HG03520 (cell line): ENCODE data around the gene TROAP.
A peak's percentile ranks its signal among the peaks of the same experiment; 100 is the strongest.
"Not testable (repeated sequence)": the region's sequence is repeated elsewhere in the genome, so short reads cannot be mapped to it uniquely, and the experiment has no call there.

Experiments used
- ATAC-seq: cut with Tn5 transposase; IDR thresholded peaks from one replicate; pipeline ENCODE4 v1.9.1; 2021; ENCODE audit warnings: mild to moderate bottlenecking, moderate library complexity; ENCODE audit not compliant: unreplicated experiment

The TROAP gene

DNA sequence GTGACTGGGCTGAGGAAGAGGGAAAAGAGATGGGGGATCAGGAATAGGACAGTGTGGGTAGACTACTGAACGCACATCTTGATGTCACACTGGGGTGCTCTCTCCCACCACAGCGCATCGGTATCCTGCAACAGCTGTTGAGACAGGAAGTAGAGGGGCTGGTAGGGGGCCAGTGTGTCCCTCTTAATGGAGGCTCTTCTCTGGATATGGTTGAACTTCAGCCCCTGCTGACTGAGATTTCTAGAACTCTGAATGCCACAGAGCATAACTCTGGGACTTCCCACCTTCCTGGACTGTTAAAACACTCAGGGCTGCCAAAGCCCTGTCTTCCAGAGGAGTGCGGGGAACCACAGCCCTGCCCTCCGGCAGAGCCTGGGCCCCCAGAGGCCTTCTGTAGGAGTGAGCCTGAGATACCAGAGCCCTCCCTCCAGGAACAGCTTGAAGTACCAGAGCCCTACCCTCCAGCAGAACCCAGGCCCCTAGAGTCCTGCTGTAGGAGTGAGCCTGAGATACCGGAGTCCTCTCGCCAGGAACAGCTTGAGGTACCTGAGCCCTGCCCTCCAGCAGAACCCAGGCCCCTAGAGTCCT lies 7.1 kb downstream of the TROAP start:
- no peak for ATAC-seq

DNA sequence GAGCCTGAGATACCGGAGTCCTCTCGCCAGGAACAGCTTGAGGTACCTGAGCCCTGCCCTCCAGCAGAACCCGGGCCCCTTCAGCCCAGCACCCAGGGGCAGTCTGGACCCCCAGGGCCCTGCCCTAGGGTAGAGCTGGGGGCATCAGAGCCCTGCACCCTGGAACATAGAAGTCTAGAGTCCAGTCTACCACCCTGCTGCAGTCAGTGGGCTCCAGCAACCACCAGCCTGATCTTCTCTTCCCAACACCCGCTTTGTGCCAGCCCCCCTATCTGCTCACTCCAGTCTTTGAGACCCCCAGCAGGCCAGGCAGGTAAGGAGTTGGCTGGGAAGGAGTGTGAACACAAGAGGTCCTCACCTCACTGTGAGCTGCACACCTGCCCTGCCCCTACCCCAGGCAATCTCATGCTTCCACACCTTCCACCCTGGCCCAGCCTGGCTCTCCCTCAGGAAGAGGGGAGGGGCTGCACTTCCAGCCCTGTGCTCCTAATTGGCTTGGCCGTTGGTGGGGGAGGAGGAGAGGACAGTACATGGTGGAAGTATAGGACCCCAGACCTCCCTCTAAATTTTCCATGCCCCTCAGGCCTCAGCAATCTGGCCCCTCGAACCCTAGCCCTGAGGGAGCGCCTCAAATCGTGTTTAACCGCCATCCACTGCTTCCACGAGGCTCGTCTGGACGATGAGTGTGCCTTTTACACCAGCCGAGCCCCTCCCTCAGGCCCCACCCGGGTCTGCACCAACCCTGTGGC lies 7.8 kb downstream of the TROAP start:
- no peak for ATAC-seq

DNA sequence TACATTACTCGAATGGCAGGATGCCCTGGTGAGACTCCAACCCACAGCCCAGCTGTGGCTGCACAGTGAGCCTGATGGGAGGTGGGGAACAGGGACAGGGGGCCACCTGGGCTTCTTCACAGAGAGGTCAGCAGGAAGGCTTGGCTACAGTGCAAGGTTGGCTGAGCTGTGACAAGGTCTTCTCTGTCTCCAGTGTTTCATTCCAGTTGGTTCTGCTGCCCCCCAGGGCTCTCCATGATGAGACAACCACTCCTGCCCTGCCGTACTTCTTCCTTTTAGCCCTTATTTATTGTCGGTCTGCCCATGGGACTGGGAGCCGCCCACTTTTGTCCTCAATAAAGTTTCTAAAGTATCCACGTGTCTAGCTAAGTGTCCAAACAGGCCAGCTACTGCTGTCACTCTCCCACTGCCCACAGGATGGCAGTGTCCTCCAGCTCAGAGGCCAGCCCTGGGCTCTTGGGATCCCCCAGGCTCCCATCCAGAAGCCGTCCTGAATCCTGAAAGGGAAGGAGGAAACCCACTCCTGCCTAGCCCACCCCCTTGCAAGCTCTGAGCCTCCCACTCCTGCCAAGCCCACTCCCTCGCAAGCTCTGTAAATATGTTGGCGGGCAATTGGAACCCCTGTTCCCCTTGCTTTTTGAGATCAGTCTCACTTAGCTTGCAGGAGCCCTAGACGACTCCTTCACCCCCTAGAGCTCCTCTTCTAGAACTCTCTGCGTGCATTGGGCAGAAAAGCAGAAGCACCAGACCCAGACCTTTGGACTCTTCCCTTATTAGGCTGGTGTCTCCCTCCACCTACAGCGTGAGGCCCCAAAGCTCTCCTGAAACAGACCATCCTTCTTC lies 8.5 kb downstream of the TROAP start:
- ATAC-seq: no peak

DNA sequence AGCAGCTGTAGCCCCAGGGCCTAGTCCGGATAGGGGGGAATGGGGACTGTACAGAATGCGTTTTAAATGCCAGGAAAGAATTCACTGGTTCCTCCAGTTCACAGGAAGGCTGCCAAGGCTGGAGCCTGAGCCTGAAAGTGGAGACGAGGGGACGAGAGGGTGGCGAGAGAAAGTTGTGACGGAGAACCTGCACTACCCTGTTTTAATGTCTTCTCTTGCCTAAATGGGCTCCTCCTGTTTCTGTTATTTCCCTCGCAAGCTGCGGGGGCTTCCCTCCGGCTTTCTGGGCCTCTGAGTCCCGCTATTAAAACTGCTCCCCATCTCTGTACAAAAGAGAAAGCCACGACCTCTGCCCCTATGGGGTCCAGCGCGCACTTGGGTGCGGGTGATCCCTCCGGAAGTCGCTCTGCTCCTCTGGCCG lies 9.4 kb downstream of the TROAP start:
- no peak for ATAC-seq

DNA sequence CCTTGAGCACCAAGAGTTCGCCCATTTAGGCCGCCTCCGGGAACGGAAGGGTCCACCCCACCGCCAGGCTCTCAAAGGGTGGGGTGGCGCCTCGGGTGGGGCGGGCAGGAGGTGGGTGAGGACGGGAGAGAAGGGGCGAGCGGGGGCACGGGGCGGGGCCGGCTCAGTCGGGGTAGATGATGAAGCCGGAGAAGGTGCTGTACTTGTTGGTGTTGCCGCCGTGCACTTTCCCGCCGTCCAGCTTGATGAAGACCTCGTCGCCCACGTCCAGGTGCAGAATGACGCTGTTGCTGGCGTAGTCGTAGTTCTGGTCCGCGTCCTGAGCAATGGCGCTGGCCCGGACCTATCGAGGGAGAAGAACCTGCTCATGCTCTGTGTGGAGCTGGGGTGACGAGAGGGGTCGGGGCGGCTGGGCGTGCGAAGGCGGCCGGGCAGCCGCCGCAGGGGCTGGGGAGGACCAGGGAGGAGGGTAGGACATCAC lies 9.9 kb downstream of the TROAP start:
- ATAC-seq: no peak

DNA sequence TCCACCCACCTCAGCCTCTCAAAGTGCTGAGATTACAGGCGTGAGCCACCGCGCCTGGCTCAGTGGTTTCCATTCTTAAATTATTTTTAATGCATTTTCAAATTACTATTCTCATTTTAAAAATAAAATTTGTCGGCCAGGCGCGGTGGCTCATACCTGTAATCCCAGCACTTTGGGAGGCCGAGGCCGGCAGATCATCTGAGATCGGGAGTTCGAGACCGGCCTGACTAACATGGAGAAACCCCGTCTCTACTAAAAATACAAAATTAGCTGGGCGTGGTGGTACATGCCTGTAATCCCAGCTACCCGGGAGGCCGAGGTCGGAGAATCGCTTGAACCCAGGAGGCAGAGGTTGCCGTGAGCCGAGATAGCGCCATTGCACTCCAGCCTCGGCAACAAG lies 10.7 kb downstream of the TROAP start:
- not testable (repeated sequence) for ATAC-seq

DNA sequence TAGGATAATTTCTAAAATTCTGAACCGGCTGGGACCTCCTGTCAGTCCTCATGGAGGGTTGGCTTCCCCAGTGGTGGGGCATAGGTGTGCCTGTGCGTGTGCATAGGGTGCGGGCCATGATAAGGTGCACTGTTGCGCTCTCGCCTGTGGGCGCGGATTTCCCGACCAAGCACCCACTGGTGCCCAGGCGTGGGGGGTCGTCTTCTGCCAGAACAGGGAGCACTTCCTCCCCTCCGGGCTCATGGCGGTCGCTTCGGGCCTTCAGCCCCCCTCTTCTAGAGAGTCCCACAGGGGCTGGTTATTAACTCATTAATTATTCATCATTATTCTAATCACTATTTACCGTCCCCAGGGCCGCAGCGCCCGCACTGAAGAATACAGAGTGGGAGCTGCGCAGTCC lies 11.2 kb downstream of the TROAP start:
- no peak for ATAC-seq

DNA sequence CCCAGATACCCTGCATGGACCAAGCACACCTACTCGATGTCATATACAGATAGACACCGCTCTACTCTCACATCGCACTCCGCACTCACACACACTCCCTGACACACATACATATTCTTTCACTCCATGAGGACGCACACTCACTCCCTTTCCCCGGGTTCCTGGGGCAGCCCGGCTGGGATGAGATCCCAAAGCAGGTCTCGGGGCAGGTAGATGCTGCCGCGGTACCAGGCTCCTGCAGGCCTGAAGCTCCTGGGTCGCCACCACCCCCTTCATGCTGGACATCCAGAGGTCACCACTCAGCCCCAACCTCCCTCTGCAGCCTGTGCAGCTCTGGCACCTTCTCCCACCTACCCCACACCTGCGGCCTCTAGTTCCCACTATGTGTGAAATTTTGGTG lies 11.6 kb downstream of the TROAP start:
- ATAC-seq: no peak

DNA sequence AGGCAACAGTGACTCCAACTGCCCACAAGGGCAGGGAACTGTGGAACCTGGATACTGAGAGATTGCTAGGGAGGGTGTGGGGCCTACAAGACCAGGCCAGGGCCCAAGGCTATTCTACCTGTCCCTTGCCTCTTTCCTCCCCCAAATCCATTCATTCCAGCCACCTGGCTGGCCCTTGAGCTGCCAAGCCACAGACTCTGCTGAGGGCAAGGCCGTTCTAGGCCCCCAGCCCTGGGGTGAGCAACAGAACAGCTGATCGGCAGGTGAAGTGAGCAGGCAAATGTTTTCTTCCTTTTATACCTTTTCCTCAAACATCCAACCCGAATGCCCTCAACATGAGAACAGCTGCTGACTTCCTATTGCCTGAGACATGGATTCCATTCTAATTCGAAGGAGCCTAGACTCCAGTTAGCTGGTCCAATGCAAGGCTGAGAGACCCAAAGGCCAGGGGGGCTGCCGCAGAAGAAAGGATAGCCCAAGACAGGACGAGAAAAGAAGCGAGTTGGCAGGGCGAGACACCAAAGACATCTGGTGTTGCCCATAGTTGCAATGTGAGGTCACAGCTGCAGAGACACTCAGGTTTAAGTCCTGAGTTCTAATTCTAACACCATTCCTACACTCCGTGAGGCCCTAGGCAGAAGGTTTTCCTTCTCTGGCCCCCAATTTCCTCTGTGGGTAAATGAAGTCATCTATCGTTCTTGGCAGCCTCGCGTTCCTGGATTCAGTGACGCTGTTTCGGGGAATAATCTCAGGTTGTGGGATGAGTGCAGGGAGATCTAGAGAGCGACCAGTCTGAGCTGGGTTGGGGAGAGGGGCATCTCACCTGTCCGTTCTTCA lies 12.3 kb downstream of the TROAP start:
- ATAC-seq: no peak

DNA sequence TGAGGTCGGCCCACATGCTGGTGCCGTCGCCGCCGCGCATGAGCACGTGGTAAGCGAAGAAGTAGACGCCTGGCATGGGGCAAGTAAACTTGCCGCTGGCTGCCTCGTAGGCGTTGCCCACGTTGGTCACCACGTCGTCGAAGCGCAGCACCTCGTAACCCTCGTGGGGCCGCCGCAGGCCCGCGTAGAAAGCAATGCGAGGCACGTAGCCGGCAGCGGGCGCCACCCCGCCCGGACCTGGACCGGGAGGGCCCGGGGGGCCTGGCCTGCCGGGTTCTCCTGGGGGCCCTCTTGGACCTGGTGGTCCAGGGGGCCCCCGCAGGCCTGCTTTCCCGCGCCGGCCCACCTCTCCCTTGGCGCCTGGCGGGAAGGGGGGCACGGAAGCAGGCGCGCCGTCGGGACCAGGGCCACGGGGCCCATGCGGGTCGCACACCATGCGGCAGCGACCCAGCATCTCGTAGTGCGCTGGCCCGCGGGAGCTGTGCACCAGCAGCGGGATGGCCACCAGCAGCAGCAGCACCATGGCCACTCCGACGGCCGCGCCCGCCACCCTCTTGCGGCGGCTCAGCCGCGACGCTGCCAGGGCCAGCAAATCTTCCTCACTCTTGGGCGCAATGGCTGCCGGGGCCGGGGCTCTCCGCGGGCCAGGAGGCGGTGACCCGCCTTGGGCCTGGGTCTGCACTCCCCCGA lies 13.0 kb downstream of the TROAP start:
- ATAC-seq: no peak

DNA sequence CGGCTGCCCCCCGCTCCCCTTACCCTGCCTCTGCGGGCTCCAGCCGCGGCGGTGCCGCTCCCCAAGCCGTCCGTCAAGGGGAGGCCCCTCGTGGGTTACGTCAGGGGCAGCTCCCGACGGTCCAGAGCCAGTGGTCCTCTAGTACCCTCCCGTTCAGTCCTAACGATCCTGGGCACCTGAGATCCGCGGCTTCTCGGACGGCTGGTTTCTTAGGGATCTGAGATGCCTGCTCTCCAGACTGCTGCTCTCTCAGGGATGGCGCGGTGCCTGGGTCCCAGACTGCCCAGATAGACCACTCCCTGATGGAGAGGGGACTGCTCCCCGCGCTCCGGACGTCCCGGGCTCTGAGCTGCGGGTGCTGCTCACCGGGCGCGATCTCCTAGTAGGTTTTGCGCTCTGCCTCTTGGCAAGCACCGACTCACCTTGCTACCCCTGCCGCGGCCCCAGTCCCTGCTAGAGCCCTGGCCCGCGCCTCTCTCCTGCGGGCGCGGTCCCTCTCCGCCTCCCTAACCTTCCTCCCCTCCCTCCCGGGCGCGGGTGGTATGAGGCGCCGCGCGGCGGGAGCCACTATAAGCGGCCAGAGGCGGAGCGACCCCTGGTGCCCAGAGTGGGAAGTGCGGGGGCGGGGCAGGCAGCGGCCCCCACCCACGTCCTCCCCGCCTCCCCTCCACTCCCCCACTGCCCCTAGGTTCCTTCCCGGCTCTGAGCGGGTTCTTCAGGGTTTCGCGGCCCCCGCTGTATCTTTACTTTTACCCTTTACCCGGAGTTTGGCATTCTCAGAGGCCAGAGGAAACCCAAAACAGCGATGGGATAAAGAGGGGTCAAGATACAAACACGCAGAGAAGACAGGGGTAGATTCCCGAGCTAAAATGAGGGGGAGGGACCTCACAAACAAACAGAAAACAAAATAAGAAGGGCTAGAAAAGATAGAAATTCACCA lies 13.9 kb downstream of the TROAP start, which contains the start of gene C1QL4:
Gene C1QL4, minus strand, starts transcription at position 544 of the 940 bp plus-strand sequence. CDS start 711 bp downstream, outside the sequence.
- peak; percentile 73 for ATAC-seq

DNA sequence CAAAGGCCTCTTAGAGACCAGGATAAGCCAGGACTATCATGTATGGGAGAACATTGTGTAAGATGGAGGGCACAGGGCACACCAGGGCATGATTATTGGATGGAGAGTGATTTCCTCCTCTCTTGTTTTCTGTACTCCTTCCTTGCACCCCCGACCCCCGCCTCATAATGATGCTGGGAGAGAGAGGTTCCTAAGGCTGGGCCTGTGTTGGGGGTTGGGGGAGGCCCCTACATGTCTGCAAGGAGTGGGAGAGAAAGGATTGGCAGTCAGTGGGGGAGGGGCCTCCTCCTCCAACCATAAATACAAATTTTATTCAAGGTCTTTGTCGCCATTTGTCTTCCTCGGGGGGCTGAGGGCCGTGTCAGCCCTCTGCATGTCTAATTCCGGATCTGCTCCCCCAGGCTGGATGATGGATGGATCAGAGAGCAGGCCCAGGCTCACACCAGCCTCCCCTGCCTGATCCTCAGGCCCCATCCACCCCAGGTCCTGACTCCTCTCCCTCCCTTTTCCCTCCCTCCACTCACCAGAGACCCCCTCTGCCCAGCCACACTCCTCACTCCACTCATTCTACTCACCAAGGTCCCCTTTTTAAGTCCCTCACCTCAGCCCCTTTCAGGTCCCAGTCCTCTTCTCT lies 15.9 kb downstream of the TROAP start:
- ATAC-seq: no peak

DNA sequence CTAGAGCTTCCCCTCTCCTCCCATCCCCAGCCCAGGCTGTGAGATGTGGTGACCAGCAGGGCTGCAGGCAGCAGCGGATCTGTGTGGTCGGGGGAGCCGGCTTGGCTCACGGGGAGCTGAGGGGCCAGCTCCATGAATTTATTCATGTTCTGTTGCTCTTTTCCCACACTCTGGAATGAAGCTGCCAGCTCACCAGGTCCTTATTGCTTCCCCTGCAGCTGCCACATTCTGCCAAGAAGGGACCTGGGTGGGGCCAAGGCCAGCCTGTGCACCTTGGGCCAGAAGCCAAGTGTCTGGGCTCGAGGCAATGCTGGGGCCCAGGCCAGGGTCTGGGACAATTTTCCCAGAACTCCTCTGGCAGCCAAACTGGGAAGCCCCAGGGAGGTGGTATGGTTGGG lies 16.4 kb downstream of the TROAP start:
- no peak for ATAC-seq

DNA sequence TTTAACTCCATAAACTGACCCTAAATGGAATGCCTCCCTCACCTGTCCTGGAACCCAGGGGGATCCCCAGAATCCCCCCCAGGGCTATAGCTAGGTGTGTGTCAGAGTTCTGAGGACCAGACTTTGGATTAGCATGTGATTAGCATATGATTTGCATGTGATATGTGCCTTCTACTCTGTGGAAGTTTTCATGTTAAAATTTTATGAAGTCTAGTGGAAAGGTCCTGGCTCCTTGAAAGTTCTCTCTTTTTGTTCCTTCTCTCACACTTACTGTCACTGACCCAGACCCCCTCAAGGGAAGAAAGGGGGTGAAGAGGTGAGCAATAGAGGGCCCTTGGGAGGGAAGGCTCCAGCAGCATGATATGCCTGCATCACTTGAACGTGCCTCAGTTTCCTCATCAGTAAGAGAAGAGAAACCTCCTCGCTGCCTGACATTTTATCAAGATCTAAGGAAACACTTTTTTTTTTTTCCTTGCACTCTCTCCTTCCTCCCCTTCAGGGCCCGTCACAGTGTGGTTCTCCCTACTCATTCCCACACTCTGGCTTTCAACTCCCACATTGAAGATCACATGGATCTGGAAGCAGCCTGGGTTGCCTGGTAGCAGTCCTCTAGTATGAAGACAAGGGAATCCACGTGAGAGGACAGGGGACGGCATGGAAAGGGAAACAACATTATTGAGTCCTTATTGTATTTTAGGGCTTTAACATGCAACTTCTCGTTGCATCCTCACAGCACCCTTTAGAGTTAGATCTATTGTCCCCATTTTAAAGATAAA lies 17.2 kb downstream of the TROAP start:
- ATAC-seq: no peak

DNA sequence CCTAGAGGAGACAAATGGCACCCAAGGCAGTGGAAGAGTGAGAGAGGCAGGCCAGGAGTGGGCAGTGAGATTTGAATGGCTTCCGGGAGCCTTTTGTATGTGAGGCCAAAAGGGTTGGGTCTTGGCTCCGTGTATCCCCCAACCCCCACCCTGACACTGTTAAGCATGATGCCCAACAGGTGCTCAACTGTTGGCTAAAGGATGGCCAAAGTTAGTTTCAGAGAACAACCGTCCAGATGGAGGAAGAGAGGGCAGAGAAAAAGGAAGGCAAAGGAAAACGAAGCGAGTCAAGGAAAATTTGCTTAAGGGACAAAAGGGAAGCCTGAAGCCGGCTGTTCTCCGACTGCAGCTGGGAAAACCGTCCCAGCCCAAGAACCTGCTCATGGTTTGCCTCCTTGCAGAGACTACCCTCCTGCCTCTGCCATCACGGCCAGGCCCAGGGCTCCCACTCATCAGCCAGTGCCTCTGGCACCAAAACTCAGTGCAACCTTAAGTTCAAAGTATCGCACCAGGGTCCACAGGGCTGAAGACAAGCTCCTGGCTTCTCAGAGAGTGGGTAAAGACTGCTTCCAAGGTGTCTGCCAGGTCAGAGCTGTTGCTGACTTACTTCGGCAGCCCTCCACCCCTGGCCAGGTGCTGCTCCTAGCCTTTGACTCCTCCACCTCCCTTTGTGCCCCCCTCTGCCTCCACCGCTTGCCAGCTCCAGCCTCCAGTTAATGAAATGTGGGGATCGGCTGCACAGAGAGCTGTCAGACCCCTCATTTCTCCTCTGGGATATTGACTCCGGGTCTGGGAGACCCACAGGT lies 18.1 kb downstream of the TROAP start:
- ATAC-seq: no peak

DNA sequence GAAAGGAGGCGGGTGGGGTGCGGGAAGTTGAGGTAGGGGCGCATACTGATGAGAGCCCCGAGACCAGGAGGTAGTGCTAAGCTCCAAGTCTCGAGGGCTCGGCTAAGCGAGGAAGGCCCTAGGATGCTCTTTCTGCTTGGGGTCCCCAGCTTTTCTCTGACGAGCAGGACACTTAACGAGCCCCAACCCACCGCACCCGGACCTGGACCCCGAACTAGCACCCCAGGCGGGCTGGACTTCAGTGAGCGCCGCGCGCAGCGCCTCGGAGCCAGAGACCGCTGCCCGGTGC lies 18.7 kb downstream of the TROAP start:
- ATAC-seq: no peak
